GM12878 (cell line): ENCODE data around the gene THAP11. TPM values are rescaled to one million over a fixed set of nuclear protein-coding genes. Genes with fewer than 3 reads are reported as not detected.

Experiments used
- ATAC-seq: fragments of 200-7000 bp; cut with Tn5 transposase; 3 replicates; pipeline ENCODE4 v1.9.1; 2020; ENCODE audit warnings: mild to moderate bottlenecking, moderate library complexity
- BruUV-seq: library from RNA; stranded (reverse); fragments of 400-500 nt; replicated peaks from 2 replicates; lab custom pipeline; 2021; lab: Mats Ljungman, UMichigan
- CTCF ChIA-PET: fragments of 300-600 bp; sonication (Branson Sonifier 250); formaldehyde crosslinking; extraction: SDS; loops from one replicate; lab custom pipeline; 2021; ENCODE audit warnings: inconsistent platforms; lab: Yijun Ruan, JAX
- POLR2A ChIA-PET: fragments of 350-600 bp; formaldehyde crosslinking; extraction: SDS; loops from one replicate; lab custom pipeline; 2021; ENCODE audit warnings: inconsistent platforms; lab: Charles Lee
- RAD21 ChIA-PET: fragments of 300-600 bp; sonication (Branson Sonifier 250); formaldehyde crosslinking; loops from one replicate; lab custom pipeline; 2023; ENCODE audit warnings: antibody characterized with exemption; ENCODE audit not compliant: unreplicated experiment; lab: Charles Lee
- SMC1A ChIA-PET: fragments of 300-600 bp; sonication (Branson Sonifier 250); formaldehyde crosslinking; loops from one replicate; lab custom pipeline; 2023; ENCODE audit not compliant: unreplicated experiment, uncharacterized antibody; lab: Charles Lee
- DNase-seq: peaks from one replicate; pipeline ENCODE4 v3.0.0-alpha.2; 2011; ENCODE audit warnings: low read depth, low spot score
- FAIRE-seq: peaks from 3 replicates; lab custom pipeline; 2011; peaks lifted over from hg19 to GRCh38; lab: Jason Lieb, UNC
- H2AFZ ChIP-seq: 2 replicates; pipeline ENCODE4 v1.6.0; 2011; ENCODE audit warnings: low read depth, low read length, control low read depth; ENCODE audit not compliant: control insufficient read depth
- H3K27ac ChIP-seq: 2 replicates; pipeline ENCODE4 v1.5.1; 2011; ENCODE audit warnings: control low read depth; ENCODE audit not compliant: control insufficient read depth, insufficient read depth
- H3K27me3 ChIP-seq, 2 experiments: replicated peaks in 1 of 2; 2 replicates each; pipeline versions ENCODE4 v1.6.0 to v1.6.1; 2011; ENCODE audit warnings: low read length in 1 of 2; ENCODE audit not compliant: control insufficient read depth in 2 of 2, insufficient read depth in 2 of 2
- H3K36me3 ChIP-seq, 2 experiments: 2 replicates each; pipeline ENCODE4 v1.5.1; 2011; ENCODE audit warnings: low read length in 1 of 2; ENCODE audit not compliant: control insufficient read depth in 2 of 2, insufficient read depth in 2 of 2
- H3K4me1 ChIP-seq: 2 replicates; pipeline ENCODE4 v1.6.1; 2011; ENCODE audit warnings: mild to moderate bottlenecking, low read length, moderate library complexity, mixed read lengths; ENCODE audit not compliant: control insufficient read depth, insufficient read depth
- H3K4me2 ChIP-seq: 2 replicates; pipeline ENCODE4 v1.6.0; 2011; ENCODE audit warnings: control low read depth; ENCODE audit not compliant: control insufficient read depth, insufficient read depth
- H3K4me3 ChIP-seq: fragments of 200-600 bp; sonication (generic); 2 replicates; pipeline ENCODE4 v1.5.1; 2016
- H3K79me2 ChIP-seq: 2 replicates; pipeline ENCODE4 v1.6.0; 2011; ENCODE audit warnings: low read length; ENCODE audit not compliant: control insufficient read depth, insufficient read depth
- H3K9ac ChIP-seq: 2 replicates; pipeline ENCODE4 v1.8.0; 2011; ENCODE audit warnings: low read length, control low read depth, mixed read lengths; ENCODE audit not compliant: control insufficient read depth, insufficient read depth
- H3K9me3 ChIP-seq: replicated peaks from 3 replicates; pipeline ENCODE4 v1.5.1; 2011; ENCODE audit warnings: mild to moderate bottlenecking, low read length; ENCODE audit not compliant: control insufficient read depth, insufficient read depth
- H4K20me1 ChIP-seq: 2 replicates; pipeline ENCODE4 v1.6.0; 2011; ENCODE audit not compliant: control insufficient read depth, insufficient read depth
- CBFB ChIP-seq: IDR thresholded peaks from 2 replicates; pipeline ENCODE4 v1.6.1; 2016; ENCODE audit warnings: antibody characterized with exemption, low read depth
- DPF2 ChIP-seq: fragments of 450-650 bp; IDR thresholded peaks from 2 replicates; pipeline ENCODE4 v1.6.1; 2017; ENCODE audit warnings: mild to moderate bottlenecking
- EP300 ChIP-seq, 2 experiments: fragments of 150-350 bp in 1 of 2; IDR thresholded peaks; 2 replicates each; pipeline ENCODE4 v1.6.1; 2011 to 2012; ENCODE audit warnings: low read depth in 2 of 2, low read length in 2 of 2, borderline replicate concordance in 1 of 2, improper control_type of control experiment in 1 of 2, inconsistent platforms in 1 of 2; ENCODE audit not compliant: control insufficient read depth in 1 of 2
- GATAD2B ChIP-seq: fragments of 450-650 bp; conservative IDR thresholded peaks from 2 replicates; pipeline ENCODE4 v1.6.1; 2017; ENCODE audit warnings: low read depth, mild to moderate bottlenecking, moderate library complexity
- IRF4 ChIP-seq: IDR thresholded peaks from 2 replicates; pipeline ENCODE4 v1.6.1; 2011; ENCODE audit warnings: low read depth, low read length
- JUND ChIP-seq: IDR thresholded peaks from 2 replicates; pipeline ENCODE4 v1.6.1; 2012; ENCODE audit warnings: low read depth, mild to moderate bottlenecking, low read length, improper control_type of control experiment, moderate library complexity
- KDM1A ChIP-seq: fragments of 200-600 bp; sonication (generic); IDR thresholded peaks from 2 replicates; pipeline ENCODE4 v1.6.1; 2016; ENCODE audit warnings: borderline replicate concordance
- MTA2 ChIP-seq: fragments of 450-650 bp; IDR thresholded peaks from 2 replicates; pipeline ENCODE4 v1.6.1; 2016; ENCODE audit warnings: low read depth, mild to moderate bottlenecking, moderate library complexity
- STAT3 ChIP-seq: IDR thresholded peaks from 2 replicates; pipeline ENCODE4 v1.6.1; 2011; ENCODE audit warnings: low read depth, low read length, improper control_type of control experiment
- SUPT20H ChIP-seq: IDR thresholded peaks from 2 replicates; pipeline ENCODE4 v1.6.1; 2011; ENCODE audit warnings: low read depth, mild to moderate bottlenecking, low read length, moderate library complexity, borderline replicate concordance; ENCODE audit not compliant: control insufficient read depth
- TCF12 ChIP-seq: IDR thresholded peaks from 2 replicates; pipeline ENCODE4 v1.6.1; 2011; ENCODE audit warnings: low read depth, mild to moderate bottlenecking, low read length
- WRNIP1 ChIP-seq: IDR thresholded peaks from 2 replicates; pipeline ENCODE4 v1.6.1; 2011; ENCODE audit warnings: low read depth, low read length, improper control_type of control experiment, borderline replicate concordance
- YBX1 ChIP-seq: fragments of 450-650 bp; IDR thresholded peaks from 2 replicates; pipeline ENCODE4 v1.6.1; 2016; ENCODE audit warnings: antibody characterized with exemption
- ZSCAN29 ChIP-seq: fragments of 450-650 bp; IDR thresholded peaks from 2 replicates; pipeline ENCODE4 v1.6.1; 2017; ENCODE audit warnings: mild to moderate bottlenecking, moderate library complexity
- WGBS: methylation state at CpG from one replicate; pipeline ENCODE4 v1.1.6; 2016; ENCODE audit warnings: low lambda C conversion rate; ENCODE audit not compliant: insufficient replicate concordance, insufficient coverage; ENCODE audit errors: missing lambda C conversion rate; 5-methylcytosine and 5-hydroxymethylcytosine counted together
- in situ Hi-C: fragments of 300-500 bp; cut with MboI; formaldehyde crosslinking; loops from 9 replicates; pipeline ENCODE4 v1.14.3; 2018; ENCODE audit warnings: mixed read lengths
- intact Hi-C: fragments of 100-400 bp; cut with micrococcal nuclease; formaldehyde crosslinking; loops from one replicate; pipeline ENCODE4 v1.14.2; 2022; ENCODE audit not compliant: unreplicated experiment
- polyA plus RNA-seq, 11 experiments: library from polyadenylated mRNA; depleted of rRNA in 4 of 11; unstranded in 6 of 11; stranded (reverse) in 5 of 11; fragments of >200 nt; fragmentation: Nextera tagmentation in 4 of 11; fragmentation: Illumina TruSeq in 1 of 11; extraction: Ambion mirVana in 4 of 11; extraction: Trizol in 1 of 11; gene quantifications; 1 replicate in 1 of 11; 2 replicates in 10 of 11; pipeline versions ENCODE4 v1.2.1 to v1.2.3, GENCODE V29; 2011 to 2016; ENCODE audit warnings: inconsistent platforms in 2 of 11, missing spikeins in 2 of 11, low read depth in 1 of 11
- total RNA-seq, 4 experiments: library from RNA; depleted of rRNA in 3 of 4; stranded (reverse); fragments of >200 nt in 3 of 4; fragmentation: Illumina TruSeq in 1 of 4; extraction: Trizol in 1 of 4; gene quantifications; 2 replicates each; pipeline versions ENCODE4 v1.2.1 to v1.2.3, GENCODE V29; 2013 to 2021

THAP11 gene
- total and polyA plus RNA-seq, 10 of the 15 experiments (the other 5 are each of a cell fraction or from before 2014, with no cell fraction given), result 2.5 to 36.7 (median 21.4) TPM

DNA sequence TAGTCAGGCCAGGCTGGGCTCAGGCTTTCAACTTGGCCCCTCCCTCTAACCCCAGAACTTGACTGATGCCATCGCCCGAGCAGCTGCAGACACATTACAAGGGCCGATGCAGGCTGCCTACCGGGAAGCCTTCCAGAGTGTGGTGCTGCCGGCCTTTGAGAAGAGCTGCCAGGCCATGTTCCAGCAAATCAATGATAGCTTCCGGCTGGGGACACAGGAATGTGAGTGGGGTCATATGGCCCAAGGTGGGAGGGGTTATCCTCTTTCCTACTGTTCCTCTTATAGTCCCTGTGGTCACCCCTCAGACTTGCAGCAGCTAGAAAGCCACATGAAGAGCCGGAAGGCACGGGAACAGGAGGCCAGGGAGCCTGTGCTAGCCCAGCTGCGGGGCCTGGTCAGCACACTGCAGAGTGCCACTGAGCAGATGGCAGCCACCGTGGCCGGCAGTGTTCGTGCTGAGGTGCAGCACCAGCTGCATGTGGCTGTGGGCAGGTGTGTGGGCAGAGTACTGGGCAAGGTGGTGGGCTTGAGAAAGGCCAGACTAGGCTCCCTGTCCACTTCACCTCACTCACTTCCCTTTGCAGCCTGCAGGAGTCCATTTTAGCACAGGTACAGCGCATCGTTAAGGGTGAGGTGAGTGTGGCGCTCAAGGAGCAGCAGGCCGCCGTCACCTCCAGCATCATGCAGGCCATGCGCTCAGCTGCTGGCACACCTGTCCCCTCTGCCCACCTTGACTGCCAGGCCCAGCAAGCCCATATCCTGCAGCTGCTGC is 40.4 kb downstream of the THAP11 start:
- DNase-seq (no peak), FAIRE-seq (no peak), ATAC-seq (no peak)
- no peaks in the 10 kb centered on the region for H3K9me3 ChIP-seq
- no peak overlapping the region for H2AFZ ChIP-seq
- no peak overlapping the region for H3K27ac ChIP-seq
- ChIA-PET RAD21 (interaction anchor here (1.1 to 3.2 kb wide), 3 partner anchors 35 to 158 kb away, joined by 3 to 14 read pairs (median 6); partner anchors contain the start of genes CENPT, NUTF2 and PSMB10), SMC1A (interaction anchor here (1.3 to 2.2 kb wide), 3 partner anchors 10 to 66 kb away, joined by 3 to 14 read pairs (median 3); partner anchors contain the start of gene PSKH1), CTCF (interaction anchor here (0.9 to 5.6 kb wide), 16 partner anchors 8 to 177 kb away, joined by 3 to 39 read pairs (median 6); partner anchors contain the start of genes EDC4, PSKH1 and PSMB10), POLR2A (interaction anchor here (0.6 to 1.0 kb wide), 2 partner anchors 237 to 313 kb away, joined by 3 read pairs; partner anchors contain the start of gene CARMIL2)
- TF ChIP-seq YBX1 (no peak), MTA2 (no peak), STAT3 (no peak), JUND (no peak), WRNIP1 (no peak), SUPT20H (no peak), IRF4 (no peak), TCF12 (no peak), GATAD2B (no peak), KDM1A (no peak), ZSCAN29 (no peak), DPF2 (no peak), EP300 (IDR thresholded peaks at IDR 0.05; ENCODE audit: borderline replicate concordance in 1 of 2, control insufficient read depth in 1 of 2, low read depth in 2 of 2, low read length in 2 of 2) (no peak), CBFB (no peak)
- no peaks in the 10 kb centered on the region for H3K4me1 ChIP-seq
- 94% methylated on average over 18 of the region's 18 CpGs for WGBS
- no peaks in the 10 kb centered on the region for H4K20me1 ChIP-seq
- H3K4me2 ChIP-seq, result no peak overlapping the region
- intact Hi-C loops, result loop anchor here (2.0 to 5.0 kb wide), 2 partner anchors 158 to 345 kb away; no protein-coding TSS in a partner anchor
- in situ Hi-C loops, result no loop called here
- no TSS peak for BruUV-seq
- peaks cover 17 to 58% of the 10 kb centered on the region in 2 experiments; a peak in 3 of 4 replicates for H3K36me3 ChIP-seq
- H3K79me2 ChIP-seq, result no peaks in the 10 kb centered on the region
- H3K27me3 ChIP-seq, result no peaks in the 10 kb centered on the region
- H3K4me3 ChIP-seq, result no peak overlapping the region
- H3K9ac ChIP-seq, result no peak overlapping the region
